HCT116 (cell line): Measurements from ENCODE around the gene STAG1. TPM values are rescaled to one million over a fixed set of nuclear protein-coding genes. Genes with fewer than 3 reads are reported as not detected.

ENCODE experiments used
- ATAC-seq: fragments of 200-7000 bp; cut with Tn5 transposase; 2 replicates; pipeline ENCODE4 v1.9.1; 2020; ENCODE audit warnings: mild to moderate bottlenecking, moderate library complexity
- BruUV-seq: library from RNA; stranded (reverse); fragments of 400-500 nt; replicated peaks from 2 replicates; lab custom pipeline; 2021; lab: Mats Ljungman, UMichigan
- CTCF ChIA-PET: fragments of 300-600 bp; sonication (Branson Sonifier 250); formaldehyde crosslinking; loops from one replicate; lab custom pipeline; 2021; ENCODE audit warnings: antibody characterized with exemption; lab: Charles Lee
- POLR2A ChIA-PET: fragments of 300-600, 350-600 bp; sonication (Branson Sonifier 250); formaldehyde crosslinking; loops from one replicate; lab custom pipeline; 2021; ENCODE audit warnings: antibody characterized with exemption; lab: Charles Lee
- RAD21 ChIA-PET, 2 experiments: fragments of 300-600 bp; sonication (Branson Sonifier 250); formaldehyde crosslinking; loops; one replicate each; lab custom pipeline; 2023; ENCODE audit warnings: low total read pairs in 2 of 2; ENCODE audit not compliant: uncharacterized antibody in 2 of 2, unreplicated experiment in 2 of 2, low non-redundant PET in 1 of 2; lab: Charles Lee
- DNase-seq: peaks from one replicate; pipeline ENCODE4 v3.0.0-alpha.2; 2010; ENCODE audit warnings: low read depth, low spot score
- H2AFZ ChIP-seq: fragments of 200-600 bp; shearing (Covaris generic), sonication (generic); 2 replicates; pipeline ENCODE4 v1.6.1; 2017; ENCODE audit warnings: low read depth, mixed run types, mixed read lengths, antibody characterized with exemption, low read length; ENCODE audit not compliant: poor library complexity, severe bottlenecking
- H3K27ac ChIP-seq: 2 replicates; pipeline ENCODE4 v1.5.1; 2012; ENCODE audit warnings: low read depth, low read length
- H3K27me3 ChIP-seq: fragments of 200-600 bp; sonication (generic); 2 replicates; pipeline ENCODE4 v1.6.1; 2016; ENCODE audit warnings: mixed run types, low read length, mixed read lengths; ENCODE audit not compliant: insufficient read depth
- H3K36me3 ChIP-seq, 2 experiments: fragments of 200-500 bp in 1 of 2; fragments of 200-600 bp in 1 of 2; sonication (Bioruptor generic) in 1 of 2; sonication (generic) in 1 of 2; 2 replicates each; pipeline versions ENCODE4 v1.5.1 to v1.6.1; 2014 to 2016; ENCODE audit warnings: low read length in 2 of 2, inconsistent platforms in 1 of 2, mixed read lengths in 1 of 2, mixed run types in 1 of 2; ENCODE audit not compliant: insufficient read depth in 2 of 2, control insufficient read depth in 1 of 2
- H3K4me1 ChIP-seq, 2 experiments: fragments of 200-600 bp in 1 of 2; sonication (generic) in 1 of 2; 2 replicates each; pipeline versions ENCODE4 v1.5.1 to v1.6.1; 2012 to 2017; ENCODE audit warnings: low read length in 2 of 2, inconsistent platforms in 1 of 2, mild to moderate bottlenecking in 1 of 2, mixed read lengths in 1 of 2, mixed run types in 1 of 2, moderate library complexity in 1 of 2; ENCODE audit not compliant: insufficient read depth in 2 of 2, control insufficient read depth in 1 of 2
- H3K4me2 ChIP-seq: fragments of 200-600 bp; sonication (generic); 2 replicates; pipeline ENCODE4 v1.6.1; 2017; ENCODE audit warnings: mixed run types, low read length, mixed read lengths
- H3K4me3 ChIP-seq, 2 experiments: fragments of 200-600 bp in 1 of 2; sonication (generic) in 1 of 2; replicated peaks in 1 of 2; 2 replicates each; pipeline ENCODE4 v1.5.1; 2011 to 2016; ENCODE audit warnings: low read length in 2 of 2, control low read depth in 1 of 2, low read depth in 1 of 2, mild to moderate bottlenecking in 1 of 2, mixed read lengths in 1 of 2, mixed run types in 1 of 2
- H3K79me2 ChIP-seq: fragments of 200-600 bp; sonication (generic); 2 replicates; pipeline ENCODE4 v1.6.1; 2017; ENCODE audit warnings: mild to moderate bottlenecking, mixed run types, low read length, moderate library complexity, mixed read lengths; ENCODE audit not compliant: insufficient read depth
- H3K9ac ChIP-seq: fragments of 200-600 bp; sonication (generic); 2 replicates; pipeline ENCODE4 v1.6.1; 2016; ENCODE audit warnings: low read length, mixed read lengths
- H3K9me2 ChIP-seq: fragments of 200-600 bp; sonication (generic), shearing (Covaris generic); 2 replicates; pipeline ENCODE4 v1.6.1; 2017; ENCODE audit warnings: mixed run types, mild to moderate bottlenecking, moderate library complexity; ENCODE audit not compliant: insufficient read depth
- H3K9me3 ChIP-seq, 2 experiments: fragments of 200-500 bp in 1 of 2; fragments of 200-600 bp in 1 of 2; sonication (Bioruptor generic) in 1 of 2; sonication (generic) in 1 of 2; 2 replicates each; pipeline ENCODE4 v1.6.1; 2014 to 2017; ENCODE audit warnings: low read length in 2 of 2, mixed read lengths in 2 of 2, inconsistent platforms in 1 of 2, low read depth in 1 of 2, mild to moderate bottlenecking in 1 of 2, mixed run types in 1 of 2, moderate library complexity in 1 of 2; ENCODE audit not compliant: control insufficient read depth in 1 of 2, insufficient read depth in 1 of 2
- H4K20me1 ChIP-seq: fragments of 200-600 bp; sonication (generic), shearing (Covaris generic); 2 replicates; pipeline ENCODE4 v1.6.1; 2017; ENCODE audit warnings: mixed run types, mild to moderate bottlenecking, moderate library complexity; ENCODE audit not compliant: insufficient read depth
- CBX3 ChIP-seq: IDR thresholded peaks from 2 replicates; pipeline ENCODE4 v1.6.1; 2012; ENCODE audit warnings: low read depth
- CEBPB ChIP-seq: IDR thresholded peaks from 2 replicates; pipeline ENCODE4 v1.6.1; 2012; ENCODE audit warnings: low read depth
- EGR1 ChIP-seq: IDR thresholded peaks from 2 replicates; pipeline ENCODE4 v1.6.1; 2012; ENCODE audit warnings: low read depth
- EZH2 ChIP-seq: fragments of 200-600 bp; sonication (generic); IDR thresholded peaks from 2 replicates; pipeline ENCODE4 v1.6.1; 2017; ENCODE audit warnings: antibody characterized with exemption, mixed run types
- EZH2phosphoT487 ChIP-seq: fragments of 200-600 bp; IDR thresholded peaks from 2 replicates; pipeline ENCODE4 v1.6.1; 2018; ENCODE audit warnings: antibody characterized with exemption, borderline replicate concordance
- FOSL1 ChIP-seq: IDR thresholded peaks from 2 replicates; pipeline ENCODE4 v1.6.1; 2012; ENCODE audit warnings: low read depth
- JUND ChIP-seq: IDR thresholded peaks from 2 replicates; pipeline ENCODE4 v1.6.1; 2012
- POLR2A ChIP-seq: IDR thresholded peaks from 2 replicates; pipeline ENCODE4 v1.7.0; 2011; ENCODE audit warnings: borderline replicate concordance; ENCODE audit not compliant: insufficient read depth, insufficient read length; ENCODE audit errors: extremely low read depth
- POLR2AphosphoS5 ChIP-seq: IDR thresholded peaks from 2 replicates; pipeline ENCODE4 v1.6.1; 2011; ENCODE audit warnings: mild to moderate bottlenecking, low read depth, low read length, moderate library complexity
- RAD21 ChIP-seq: IDR thresholded peaks from 2 replicates; pipeline ENCODE4 v1.6.1; 2012; ENCODE audit warnings: low read depth, mild to moderate bottlenecking
- SIN3A ChIP-seq: IDR thresholded peaks from 2 replicates; pipeline ENCODE4 v1.6.1; 2012; ENCODE audit warnings: low read depth
- SP1 ChIP-seq: IDR thresholded peaks from 2 replicates; pipeline ENCODE4 v1.6.1; 2012; ENCODE audit warnings: low read depth
- SRF ChIP-seq: IDR thresholded peaks from 2 replicates; pipeline ENCODE4 v1.6.1; 2012; ENCODE audit warnings: low read depth
- TCF7L2 ChIP-seq: IDR thresholded peaks from 2 replicates; pipeline ENCODE4 v1.7.0; 2011; ENCODE audit warnings: borderline replicate concordance, inconsistent platforms; ENCODE audit not compliant: insufficient read depth, insufficient read length; ENCODE audit errors: extremely low read depth
- ZFX ChIP-seq: fragments of 450-650 bp; IDR thresholded peaks from 2 replicates; pipeline ENCODE4 v1.6.1; 2017
- ZNF274 ChIP-seq: fragments of 200-500 bp; sonication (Bioruptor generic); IDR thresholded peaks from 2 replicates; pipeline ENCODE4 v1.6.1; 2014; ENCODE audit warnings: mild to moderate bottlenecking, low read depth, low read length, inconsistent platforms
- intact Hi-C: fragments of 100-400 bp; cut with micrococcal nuclease; formaldehyde crosslinking; loops from 2 replicates; pipeline ENCODE4 v1.10.0; 2022
- total RNA-seq: library from RNA; stranded (reverse); gene quantifications from one replicate; pipeline ENCODE4 v1.2.1, GENCODE V29; 2021; ENCODE audit not compliant: unreplicated experiment
- TF ChIP-seq, protein P1 (sequence below): IDR thresholded peaks from 2 replicates; pipeline ENCODE4 v1.6.1; 2012
- TF ChIP-seq, protein P2 (sequence below): IDR thresholded peaks from 2 replicates; pipeline ENCODE4 v1.6.1; 2011; ENCODE audit warnings: mild to moderate bottlenecking, low read length, moderate library complexity; ENCODE audit not compliant: insufficient replicate concordance; ENCODE audit errors: extremely low read depth
- TF ChIP-seq, protein P3 (sequence below): IDR thresholded peaks from 2 replicates; pipeline ENCODE4 v1.6.1; 2012
- TF ChIP-seq, protein P4 (sequence below): IDR thresholded peaks from 2 replicates; pipeline ENCODE4 v1.6.1; 2012; ENCODE audit warnings: low read depth

STAG1 gene
- total RNA-seq, 1 experiment from 2014 or later, result 29.4 TPM

DNA sequence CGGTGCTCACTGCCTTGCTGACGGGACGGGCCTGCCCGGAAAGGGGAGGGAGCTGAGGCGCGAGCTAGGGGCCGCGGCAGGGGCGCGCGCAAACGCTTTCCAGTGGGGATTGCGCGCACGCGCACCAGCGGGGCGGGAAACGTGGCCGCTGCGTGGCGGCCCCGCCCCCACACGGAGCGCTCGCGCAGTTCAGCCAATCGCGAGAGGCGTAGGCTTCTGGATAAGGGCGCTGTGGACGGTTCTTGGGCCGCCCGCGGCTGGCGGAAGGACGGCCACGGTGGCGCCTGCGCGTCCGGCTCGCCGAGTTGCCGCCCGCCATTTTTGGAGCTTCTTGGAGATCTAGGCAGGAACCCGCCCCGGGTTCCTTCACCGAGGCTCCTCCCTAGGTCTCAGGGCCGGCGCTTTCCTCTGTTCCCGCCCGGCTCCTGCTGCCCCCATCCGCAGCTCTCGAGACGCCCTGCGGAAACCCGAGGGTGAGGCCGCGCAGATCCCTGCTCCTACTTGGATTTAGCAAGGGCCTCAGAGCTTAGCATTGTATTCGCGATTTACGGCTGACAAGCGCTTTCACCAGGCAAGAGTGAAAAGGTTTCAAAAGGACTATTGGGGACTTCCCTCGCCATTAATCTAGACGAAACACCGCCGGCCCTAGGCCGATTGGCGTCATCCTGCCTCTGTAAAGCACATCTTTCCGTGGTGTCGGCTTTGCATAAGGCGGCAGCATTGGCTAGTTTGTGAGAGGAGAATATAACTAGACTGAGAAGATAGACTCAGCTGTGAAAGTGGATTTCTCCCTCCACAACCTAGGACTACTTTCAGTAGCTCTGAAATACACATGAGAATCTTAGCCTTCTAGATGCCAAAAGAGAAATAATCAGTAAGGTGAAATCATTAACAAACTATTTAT lies 496 bp upstream of the STAG1 start:
- CTCF ChIA-PET, result interaction anchor here (0.5 to 3.5 kb wide), 42 partner anchors 9 to 710 kb away, joined by 3 to 73 read pairs (median 4); partner anchors contain the start of genes IL20RB and NCK1
- no peak for TF ChIP-seq EZH2phosphoT487
- TF ChIP-seq, protein P1, sequence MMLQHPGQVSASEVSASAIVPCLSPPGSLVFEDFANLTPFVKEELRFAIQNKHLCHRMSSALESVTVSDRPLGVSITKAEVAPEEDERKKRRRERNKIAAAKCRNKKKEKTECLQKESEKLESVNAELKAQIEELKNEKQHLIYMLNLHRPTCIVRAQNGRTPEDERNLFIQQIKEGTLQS, result no peak
- TF ChIP-seq ZFX, result peak; percentile 72
- no peak for TF ChIP-seq CEBPB
- peak; percentile 59 for TF ChIP-seq RAD21
- TF ChIP-seq, protein P2, sequence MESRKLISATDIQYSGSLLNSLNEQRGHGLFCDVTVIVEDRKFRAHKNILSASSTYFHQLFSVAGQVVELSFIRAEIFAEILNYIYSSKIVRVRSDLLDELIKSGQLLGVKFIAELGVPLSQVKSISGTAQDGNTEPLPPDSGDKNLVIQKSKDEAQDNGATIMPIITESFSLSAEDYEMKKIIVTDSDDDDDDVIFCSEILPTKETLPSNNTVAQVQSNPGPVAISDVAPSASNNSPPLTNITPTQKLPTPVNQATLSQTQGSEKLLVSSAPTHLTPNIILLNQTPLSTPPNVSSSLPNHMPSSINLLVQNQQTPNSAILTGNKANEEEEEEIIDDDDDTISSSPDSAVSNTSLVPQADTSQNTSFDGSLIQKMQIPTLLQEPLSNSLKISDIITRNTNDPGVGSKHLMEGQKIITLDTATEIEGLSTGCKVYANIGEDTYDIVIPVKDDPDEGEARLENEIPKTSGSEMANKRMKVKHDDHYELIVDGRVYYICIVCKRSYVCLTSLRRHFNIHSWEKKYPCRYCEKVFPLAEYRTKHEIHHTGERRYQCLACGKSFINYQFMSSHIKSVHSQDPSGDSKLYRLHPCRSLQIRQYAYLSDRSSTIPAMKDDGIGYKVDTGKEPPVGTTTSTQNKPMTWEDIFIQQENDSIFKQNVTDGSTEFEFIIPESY, result peak; percentile 54
- no peak for TF ChIP-seq FOSL1
- no peak; the same call in 1 of the 2 replicates for TF ChIP-seq SRF
- peak; percentile 63 for TF ChIP-seq TCF7L2
- TF ChIP-seq EGR1, result peak; percentile 91
- no peak; the same call in 1 of the 2 replicates for TF ChIP-seq JUND
- TF ChIP-seq EZH2, result no peak
- TF ChIP-seq POLR2AphosphoS5, result peak; percentile 94
- peak; percentile 71 for TF ChIP-seq POLR2A
- TF ChIP-seq CBX3, result peak; percentile 69; the same call in 1 of the 2 replicates
- TF ChIP-seq, protein P3, sequence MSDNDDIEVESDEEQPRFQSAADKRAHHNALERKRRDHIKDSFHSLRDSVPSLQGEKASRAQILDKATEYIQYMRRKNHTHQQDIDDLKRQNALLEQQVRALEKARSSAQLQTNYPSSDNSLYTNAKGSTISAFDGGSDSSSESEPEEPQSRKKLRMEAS, result peak; percentile 96
- TF ChIP-seq, protein P4, sequence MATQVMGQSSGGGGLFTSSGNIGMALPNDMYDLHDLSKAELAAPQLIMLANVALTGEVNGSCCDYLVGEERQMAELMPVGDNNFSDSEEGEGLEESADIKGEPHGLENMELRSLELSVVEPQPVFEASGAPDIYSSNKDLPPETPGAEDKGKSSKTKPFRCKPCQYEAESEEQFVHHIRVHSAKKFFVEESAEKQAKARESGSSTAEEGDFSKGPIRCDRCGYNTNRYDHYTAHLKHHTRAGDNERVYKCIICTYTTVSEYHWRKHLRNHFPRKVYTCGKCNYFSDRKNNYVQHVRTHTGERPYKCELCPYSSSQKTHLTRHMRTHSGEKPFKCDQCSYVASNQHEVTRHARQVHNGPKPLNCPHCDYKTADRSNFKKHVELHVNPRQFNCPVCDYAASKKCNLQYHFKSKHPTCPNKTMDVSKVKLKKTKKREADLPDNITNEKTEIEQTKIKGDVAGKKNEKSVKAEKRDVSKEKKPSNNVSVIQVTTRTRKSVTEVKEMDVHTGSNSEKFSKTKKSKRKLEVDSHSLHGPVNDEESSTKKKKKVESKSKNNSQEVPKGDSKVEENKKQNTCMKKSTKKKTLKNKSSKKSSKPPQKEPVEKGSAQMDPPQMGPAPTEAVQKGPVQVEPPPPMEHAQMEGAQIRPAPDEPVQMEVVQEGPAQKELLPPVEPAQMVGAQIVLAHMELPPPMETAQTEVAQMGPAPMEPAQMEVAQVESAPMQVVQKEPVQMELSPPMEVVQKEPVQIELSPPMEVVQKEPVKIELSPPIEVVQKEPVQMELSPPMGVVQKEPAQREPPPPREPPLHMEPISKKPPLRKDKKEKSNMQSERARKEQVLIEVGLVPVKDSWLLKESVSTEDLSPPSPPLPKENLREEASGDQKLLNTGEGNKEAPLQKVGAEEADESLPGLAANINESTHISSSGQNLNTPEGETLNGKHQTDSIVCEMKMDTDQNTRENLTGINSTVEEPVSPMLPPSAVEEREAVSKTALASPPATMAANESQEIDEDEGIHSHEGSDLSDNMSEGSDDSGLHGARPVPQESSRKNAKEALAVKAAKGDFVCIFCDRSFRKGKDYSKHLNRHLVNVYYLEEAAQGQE, result no peak
- TF ChIP-seq SP1, result peak; percentile 57
- no peak for TF ChIP-seq ZNF274
- peak; percentile 74 for TF ChIP-seq SIN3A

More for the DNA sequence above, 496 bp upstream of the STAG1 start:
- Histone ChIP-seq H3K9ac (peak overlapping the region; percentile 94), H3K9me2 (no peaks in the 10 kb centered on the region), H3K27me3 (no peaks in the 10 kb centered on the region), H2AFZ (peak overlapping the region; percentile 74), H3K4me3 (peak overlapping the region; percentile 74 to 76), H3K4me2 (peak overlapping the region; percentile 87), H3K9me3 (no peaks in the 10 kb centered on the region), H3K27ac (peak overlapping the region; percentile 99), H3K4me1 (peaks cover 22 to 38% of the 10 kb centered on the region in 2 experiments), H3K36me3 (no peaks in the 10 kb centered on the region), H4K20me1 (no peaks in the 10 kb centered on the region), H3K79me2 (peaks cover 47% of the 10 kb centered on the region)
- ATAC-seq, result peak; percentile 88
- DNase-seq, result peak; percentile 96
- intact Hi-C loops, result loop anchor here (1.0 to 2.0 kb wide), 7 partner anchors 110 to 677 kb away; partner anchors contain the start of genes MSL2 and NCK1
- TSS peak; percentile 79 for BruUV-seq
- ChIA-PET POLR2A (interaction anchor here (0.7 to 2.2 kb wide), 16 partner anchors 10 to 556 kb away, joined by 3 to 13 read pairs (median 3); partner anchors contain the start of genes IL20RB, MSL2 and NCK1), RAD21 (interaction anchor here (0.7 to 1.7 kb wide), 16 partner anchors 109 to 681 kb away, joined by 3 to 13 read pairs (median 6); partner anchors contain the start of genes MSL2 (in 1 of the 2) and NCK1 (in 1 of the 2))
